Stomach (tissue), 4 donors: ENCODE results near the gene GRK1.

Experiments used
- EP300 ChIP-seq: sonication (generic); formaldehyde crosslinking; IDR thresholded peaks from one replicate; pipeline ENCODE4 v1.6.1; 2017; ENCODE audit warnings: antibody characterized with exemption
- TF ChIP-seq, protein P1 (sequence below), 7 experiments: fragments of 450-650 bp in 4 of 7; fragments of 200-600 bp in 3 of 7; sonication (generic) in 3 of 7; IDR thresholded peaks; one replicate each; pipeline ENCODE4 v1.5.1; 2016 to 2019; ENCODE audit warnings: antibody characterized with exemption in 7 of 7, control low read depth in 2 of 7, mild to moderate bottlenecking in 1 of 7

DNA sequence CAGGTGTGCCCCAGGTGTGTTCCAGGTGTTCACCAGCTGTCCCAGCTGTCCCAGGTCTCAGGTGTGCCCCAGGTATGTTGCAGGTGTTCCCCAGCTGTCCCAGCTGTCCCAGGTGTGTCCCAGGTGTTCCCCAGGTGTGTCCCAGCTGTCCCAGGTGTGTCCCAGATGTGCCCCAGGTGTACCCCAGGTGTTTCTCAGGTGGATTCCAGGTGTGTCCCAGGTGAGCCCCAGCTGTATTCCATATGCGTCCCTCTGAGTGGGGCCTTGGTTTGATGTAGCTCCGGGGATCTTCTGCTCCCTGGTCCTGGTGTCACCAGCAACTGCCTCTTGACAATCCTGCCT, 719 bp upstream of the GRK1 start:
- TF ChIP-seq, protein P1, sequence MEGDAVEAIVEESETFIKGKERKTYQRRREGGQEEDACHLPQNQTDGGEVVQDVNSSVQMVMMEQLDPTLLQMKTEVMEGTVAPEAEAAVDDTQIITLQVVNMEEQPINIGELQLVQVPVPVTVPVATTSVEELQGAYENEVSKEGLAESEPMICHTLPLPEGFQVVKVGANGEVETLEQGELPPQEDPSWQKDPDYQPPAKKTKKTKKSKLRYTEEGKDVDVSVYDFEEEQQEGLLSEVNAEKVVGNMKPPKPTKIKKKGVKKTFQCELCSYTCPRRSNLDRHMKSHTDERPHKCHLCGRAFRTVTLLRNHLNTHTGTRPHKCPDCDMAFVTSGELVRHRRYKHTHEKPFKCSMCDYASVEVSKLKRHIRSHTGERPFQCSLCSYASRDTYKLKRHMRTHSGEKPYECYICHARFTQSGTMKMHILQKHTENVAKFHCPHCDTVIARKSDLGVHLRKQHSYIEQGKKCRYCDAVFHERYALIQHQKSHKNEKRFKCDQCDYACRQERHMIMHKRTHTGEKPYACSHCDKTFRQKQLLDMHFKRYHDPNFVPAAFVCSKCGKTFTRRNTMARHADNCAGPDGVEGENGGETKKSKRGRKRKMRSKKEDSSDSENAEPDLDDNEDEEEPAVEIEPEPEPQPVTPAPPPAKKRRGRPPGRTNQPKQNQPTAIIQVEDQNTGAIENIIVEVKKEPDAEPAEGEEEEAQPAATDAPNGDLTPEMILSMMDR (IDR thresholded peaks at IDR 0.05) = no peak
- no peak for TF ChIP-seq EP300
